Gastroesophageal sphincter (tissue), 3 donors: ENCODE measurements around the gene FOXO6.
"Not testable (repeated sequence)": the region's sequence is repeated elsewhere in the genome, so short reads cannot be mapped to it uniquely, and the experiment has no call there.

Source experiments
- CTCF ChIP-seq, 4 experiments: fragments of 200-600 bp in 2 of 4; fragments of 450-650 bp in 2 of 4; sonication (generic) in 1 of 4; IDR thresholded peaks; one replicate each; pipeline ENCODE4 v1.5.1; 2017 to 2019; ENCODE audit warnings: antibody characterized with exemption in 4 of 4, mild to moderate bottlenecking in 2 of 4, moderate library complexity in 2 of 4
- EP300 ChIP-seq: sonication (generic); formaldehyde crosslinking; IDR thresholded peaks from one replicate; pipeline ENCODE4 v1.6.1; 2017; ENCODE audit warnings: antibody characterized with exemption, mild to moderate bottlenecking
- POLR2A ChIP-seq, 2 donors: fragments of 450-650 bp; IDR thresholded peaks; one replicate each; pipeline ENCODE4 v1.6.1; 2017; ENCODE audit warnings: antibody characterized with exemption in 2 of 2, mild to moderate bottlenecking in 2 of 2, moderate library complexity in 1 of 2
- POLR2AphosphoS5 ChIP-seq: sonication (generic); formaldehyde crosslinking; IDR thresholded peaks from one replicate; pipeline ENCODE4 v1.6.1; 2017; ENCODE audit warnings: antibody characterized with exemption

GRCh38 chr1:41332161-41332560 is 29.1 kb upstream of the FOXO6 start:
- not testable (repeated sequence) for TF ChIP-seq CTCF (IDR thresholded peaks at IDR 0.05); EP300; POLR2A (IDR thresholded peaks at IDR 0.05); POLR2AphosphoS5
